NCI-H510A (cell line): ENCODE results near the gene LCN10.

ENCODE experiments used
- DNase-seq: peaks from one replicate; lab custom pipeline; 2025; lab: John Stamatoyannopoulos, UW

Gene LCN10

DNA sequence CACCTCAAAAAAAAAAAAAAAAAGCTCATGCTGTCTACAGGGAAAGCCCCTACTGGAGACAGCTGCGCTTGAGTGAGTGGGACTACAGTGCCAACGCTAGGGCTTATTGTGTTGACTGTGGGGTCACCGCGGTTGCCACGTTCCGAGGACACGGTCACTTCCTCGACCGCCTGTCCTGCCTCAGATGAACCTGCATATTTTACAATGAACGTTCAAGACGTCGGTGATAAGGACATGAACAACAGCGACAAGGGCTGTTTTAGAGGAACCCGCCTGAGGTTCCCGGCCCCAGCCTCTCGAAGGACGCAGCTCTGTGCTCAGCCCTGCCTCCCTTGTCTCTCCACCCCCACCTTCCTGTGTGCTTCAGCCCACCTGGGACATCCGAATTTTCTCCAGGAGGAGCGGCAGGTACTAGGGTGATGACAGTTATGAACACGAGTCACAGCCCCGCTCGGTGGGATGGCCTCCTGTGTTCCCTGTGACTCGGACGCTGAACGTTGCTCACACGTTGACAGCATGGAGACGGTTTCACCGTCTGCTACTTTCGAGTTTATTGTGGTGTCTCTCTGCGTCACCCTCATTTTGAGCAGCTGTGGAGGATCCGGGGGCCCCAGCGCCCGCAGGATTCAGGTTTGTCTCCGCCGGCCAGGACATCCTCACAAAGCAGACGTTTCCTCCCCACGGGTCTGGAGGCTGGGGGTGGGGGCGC, 41.6 kb downstream of the LCN10 start:
- no peak for DNase-seq

DNA sequence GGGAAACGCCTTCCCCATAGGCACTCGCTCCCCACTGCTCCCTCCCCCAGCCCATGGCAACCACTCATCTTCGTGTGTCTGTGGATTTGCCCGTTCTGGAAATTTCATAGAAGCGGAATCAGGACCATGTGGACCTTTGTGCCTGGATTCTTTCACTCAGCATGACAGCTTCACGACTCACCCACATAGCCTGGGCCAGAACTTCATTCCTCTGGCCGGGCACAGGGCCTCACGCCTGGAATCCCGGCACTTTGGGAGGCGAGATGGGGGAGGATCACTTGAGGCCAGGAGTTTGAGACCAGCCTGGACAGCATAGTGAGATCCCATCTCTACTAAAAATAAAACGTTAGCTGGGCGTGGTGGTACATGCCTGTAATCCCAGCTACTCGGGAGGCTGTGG, 42.4 kb downstream of the LCN10 start:
- DNase-seq, result no peak

DNA sequence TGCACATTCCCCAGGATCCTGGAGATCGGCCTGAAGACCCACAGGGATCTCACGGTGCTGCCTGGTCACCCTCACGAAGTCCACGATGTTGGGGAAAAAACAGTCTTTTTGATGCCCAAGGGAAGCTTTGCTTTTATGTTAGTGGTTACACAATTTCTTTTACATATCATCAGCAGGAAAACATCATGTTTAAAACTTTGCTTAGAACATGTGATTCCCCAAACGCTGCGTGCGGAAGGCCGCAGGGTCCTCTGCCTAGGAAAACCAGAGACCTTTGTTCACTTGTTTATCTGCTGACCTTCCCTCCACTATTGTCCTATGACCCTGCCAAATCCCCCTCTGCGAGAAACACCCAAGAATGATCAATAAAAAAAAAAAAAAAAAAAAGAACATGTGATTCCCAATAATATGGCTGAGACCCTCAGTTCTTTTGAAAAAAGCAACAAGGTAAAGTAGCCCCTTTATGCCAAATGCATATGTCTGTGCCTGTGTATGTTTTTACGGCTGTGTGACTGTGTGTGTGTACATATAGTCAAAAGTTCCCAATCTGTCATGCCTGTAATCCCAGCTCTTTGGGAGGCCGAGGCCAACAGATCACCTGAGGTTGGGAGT, 44.0 kb downstream of the LCN10 start:
- no peak for DNase-seq

DNA sequence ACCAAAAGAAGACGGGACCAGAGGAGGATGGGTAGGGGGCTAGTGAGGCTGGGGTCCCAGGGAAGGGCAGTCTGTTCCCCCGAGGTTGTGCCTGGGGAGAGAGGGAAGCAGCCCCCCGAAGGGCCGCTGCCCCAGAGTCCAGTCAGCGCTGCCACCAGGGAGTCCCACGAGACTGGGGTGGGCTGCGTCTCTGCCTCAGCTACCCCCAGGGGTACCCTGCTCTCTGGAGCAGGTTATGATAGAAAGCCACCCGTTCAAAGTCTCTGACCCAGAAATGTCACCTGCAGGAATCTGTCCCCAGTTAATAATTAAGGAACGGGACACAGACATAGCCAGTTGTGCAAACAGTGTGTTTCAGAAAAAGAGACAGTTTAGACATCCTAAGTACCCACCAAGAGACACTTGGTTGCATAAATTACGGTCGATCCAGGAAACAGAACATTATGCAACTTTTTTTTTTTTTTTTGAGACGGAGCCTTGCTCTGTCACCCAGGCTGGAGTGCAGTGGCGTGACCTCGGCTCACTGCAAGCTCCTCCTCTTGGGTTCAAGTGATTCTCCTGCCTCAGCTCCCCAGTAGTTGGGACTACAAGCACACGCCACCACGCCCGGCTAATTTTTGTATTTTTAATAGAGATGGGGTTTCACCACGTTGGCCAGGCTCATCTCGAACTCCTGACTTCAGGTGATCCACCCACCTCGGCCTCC, 44.8 kb downstream of the LCN10 start:
- no peak for DNase-seq

DNA sequence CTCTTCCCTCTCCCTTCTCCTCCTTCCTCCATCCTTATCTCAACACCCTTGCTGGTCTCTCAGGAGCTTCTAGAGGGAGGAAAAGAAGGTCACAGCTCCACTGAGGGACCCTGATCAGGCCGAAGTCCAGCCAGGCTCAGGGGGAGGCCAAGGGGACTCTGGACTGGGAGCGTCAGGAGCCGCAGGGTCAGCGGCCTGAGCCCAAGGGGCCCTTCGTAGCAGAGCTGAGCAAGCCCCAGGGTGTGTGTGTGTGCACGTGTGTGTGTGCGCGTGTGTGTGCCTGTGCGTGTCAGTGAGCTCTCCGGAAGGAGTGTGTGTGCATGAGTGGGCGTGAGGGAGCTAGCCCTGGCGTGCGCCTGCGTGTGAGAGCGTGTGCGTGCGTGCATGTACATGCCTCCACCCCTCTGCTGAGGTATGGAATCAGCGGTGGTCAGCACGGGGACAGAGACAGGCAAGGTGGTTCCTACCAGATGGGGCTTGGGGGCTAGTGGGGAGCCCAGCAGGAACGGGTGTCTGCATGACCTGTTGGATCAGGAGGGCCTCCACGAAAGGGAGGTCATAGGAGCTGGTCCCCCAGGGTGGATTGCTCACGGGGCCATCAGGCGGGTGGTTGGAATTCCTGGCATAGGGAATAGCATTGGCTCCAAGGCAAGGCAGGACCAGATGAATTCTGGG, 45.5 kb downstream of the LCN10 start:
- no peak for DNase-seq

DNA sequence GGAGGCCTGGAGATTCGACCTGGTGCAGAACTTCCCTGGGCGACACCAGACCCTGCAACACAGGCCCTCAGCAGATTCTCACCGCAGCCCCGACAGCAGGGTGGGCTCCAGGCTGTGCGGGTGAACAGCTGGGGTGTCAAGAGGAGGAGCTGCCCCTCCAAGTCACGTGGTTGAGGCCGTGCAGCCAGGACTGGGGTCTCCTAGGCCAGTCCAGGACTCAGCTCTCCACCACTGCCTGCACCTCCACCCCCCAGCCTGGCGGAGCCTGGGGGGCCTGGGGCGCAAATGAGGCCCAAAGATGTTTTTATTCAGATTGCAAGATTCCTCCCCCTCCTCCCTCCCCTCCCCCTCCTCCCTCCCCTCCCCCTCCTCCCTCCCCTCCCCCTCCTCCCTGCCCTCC, 46.2 kb downstream of the LCN10 start:
- no peak for DNase-seq

DNA sequence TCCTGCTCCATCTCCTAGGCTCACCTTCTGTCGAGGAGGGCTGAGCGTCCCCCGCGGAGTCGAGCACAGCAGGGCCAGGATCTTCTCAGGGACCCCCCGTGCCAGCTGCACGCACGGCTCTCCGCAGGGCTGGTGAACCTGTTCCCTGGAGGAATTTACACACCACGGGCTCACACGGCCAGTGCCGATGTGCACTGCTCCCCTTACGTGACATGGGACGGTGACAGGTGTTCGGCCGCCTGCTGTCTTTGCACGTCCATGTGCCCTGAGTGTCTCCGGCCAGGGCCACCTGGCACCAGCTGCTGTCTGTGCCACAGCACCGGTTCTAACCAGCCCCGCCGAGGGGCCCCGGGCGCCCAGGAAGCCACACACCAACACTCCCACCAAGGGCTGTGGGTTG, 46.8 kb downstream of the LCN10 start:
- DNase-seq, result peak; percentile 75

DNA sequence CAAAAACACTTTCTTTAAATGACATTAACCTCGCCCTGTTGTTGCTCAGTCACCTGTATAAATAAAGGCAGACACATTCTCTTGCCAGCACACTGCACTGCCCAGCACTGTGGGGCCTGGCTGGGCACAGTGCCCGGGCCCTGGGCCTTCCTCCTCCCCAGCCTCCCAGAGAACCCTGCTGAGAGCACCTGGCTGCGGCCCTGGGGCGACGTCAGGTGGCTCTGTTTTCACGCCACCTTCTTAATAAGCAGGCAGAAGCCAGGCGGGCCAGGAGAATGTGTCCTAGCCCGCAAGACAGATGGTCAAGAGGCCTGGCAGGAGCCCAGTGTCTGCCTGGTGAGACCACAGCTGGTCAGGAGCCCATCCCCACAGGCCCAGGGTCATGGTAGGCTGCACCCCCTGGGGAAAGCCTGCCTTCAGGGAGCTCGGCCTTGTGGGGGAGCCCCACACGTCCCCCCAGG, 47.3 kb downstream of the LCN10 start:
- DNase-seq, result peak; percentile 83

DNA sequence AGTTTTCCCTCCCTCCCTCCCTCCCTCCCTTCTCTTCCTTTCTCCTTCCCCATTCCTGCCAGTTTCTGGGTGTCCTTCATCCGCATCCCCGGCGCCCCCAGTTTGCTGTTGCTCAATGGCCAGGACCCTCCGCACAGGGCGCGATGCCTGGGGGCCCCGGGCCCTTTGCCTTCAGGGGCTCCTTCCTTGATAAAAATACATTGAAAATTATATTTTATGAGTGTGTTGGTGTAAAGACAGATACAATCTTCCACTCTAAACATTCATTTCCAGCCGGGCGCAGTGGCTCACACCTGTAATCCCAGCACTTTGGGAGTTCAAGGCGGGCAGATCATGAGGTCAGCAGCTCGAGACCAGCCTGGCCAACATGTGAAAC, 47.9 kb downstream of the LCN10 start:
- no peak for DNase-seq

DNA sequence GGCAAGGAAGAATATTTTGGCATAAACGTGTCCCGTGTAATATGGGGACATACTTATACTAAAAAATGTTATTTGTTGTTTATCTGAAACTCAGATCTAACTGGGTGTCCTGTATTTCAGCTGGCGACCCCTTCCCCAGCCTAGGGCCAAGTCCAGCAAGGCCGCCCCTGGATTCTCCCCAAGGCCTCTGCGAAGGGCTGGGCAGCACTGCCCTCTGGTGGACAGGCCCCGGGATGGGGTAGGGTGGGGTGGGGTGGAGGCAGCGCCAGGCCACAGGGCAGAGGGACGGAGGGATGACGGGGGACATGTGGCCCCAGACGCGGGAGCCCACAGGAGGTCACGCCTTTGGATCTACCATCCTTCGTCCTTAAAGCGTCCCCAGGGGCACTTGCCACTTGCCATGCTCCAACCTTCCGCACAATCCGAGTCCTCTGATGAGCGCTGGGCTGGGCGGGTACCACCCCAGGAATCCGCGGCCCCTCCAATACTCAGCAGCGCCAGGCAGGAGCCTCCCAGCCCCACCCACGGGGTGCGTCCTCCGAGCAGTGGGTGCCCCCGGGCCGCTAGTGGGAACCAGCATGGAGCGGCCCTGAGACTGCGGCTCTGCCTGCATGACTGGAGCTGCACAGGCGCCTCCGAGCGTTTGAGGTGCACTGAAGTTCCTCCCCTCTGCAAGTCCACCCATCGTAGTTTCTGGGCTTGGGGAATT, 48.4 kb downstream of the LCN10 start:
- DNase-seq, result no peak

DNA sequence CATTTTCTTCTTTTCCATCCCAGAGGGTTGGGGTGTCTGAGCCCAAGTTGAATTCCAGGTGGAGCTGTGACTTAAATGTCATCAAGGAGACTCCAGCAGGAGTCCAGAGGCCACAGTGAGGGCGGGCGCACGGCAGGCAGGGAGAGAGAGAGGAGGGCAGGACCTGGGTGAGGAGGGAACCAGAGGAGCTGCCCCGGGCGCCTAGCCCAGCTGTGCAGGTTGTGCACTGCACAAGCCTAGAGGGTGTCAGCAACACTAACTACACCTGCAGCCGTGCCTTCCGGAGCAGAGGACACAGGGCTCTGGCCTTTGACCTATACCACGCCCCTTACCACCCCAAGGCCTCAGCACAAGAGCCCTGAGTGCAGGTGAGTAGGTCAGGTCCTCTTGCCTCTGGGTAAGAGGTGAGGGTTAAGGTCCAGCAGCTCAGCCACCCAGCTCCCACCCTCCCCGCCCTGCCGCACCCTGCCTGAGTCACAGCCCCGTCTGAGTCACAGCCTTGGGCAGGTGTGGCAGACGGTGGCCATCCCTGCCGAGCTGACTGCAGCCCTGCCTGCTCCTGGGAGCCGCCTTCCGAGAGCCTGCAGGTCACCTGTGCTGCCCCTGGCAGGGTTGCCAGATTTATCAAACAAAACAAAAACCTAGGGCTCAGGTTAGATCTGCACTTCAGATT, 49.1 kb downstream of the LCN10 start:
- DNase-seq, result no peak

DNA sequence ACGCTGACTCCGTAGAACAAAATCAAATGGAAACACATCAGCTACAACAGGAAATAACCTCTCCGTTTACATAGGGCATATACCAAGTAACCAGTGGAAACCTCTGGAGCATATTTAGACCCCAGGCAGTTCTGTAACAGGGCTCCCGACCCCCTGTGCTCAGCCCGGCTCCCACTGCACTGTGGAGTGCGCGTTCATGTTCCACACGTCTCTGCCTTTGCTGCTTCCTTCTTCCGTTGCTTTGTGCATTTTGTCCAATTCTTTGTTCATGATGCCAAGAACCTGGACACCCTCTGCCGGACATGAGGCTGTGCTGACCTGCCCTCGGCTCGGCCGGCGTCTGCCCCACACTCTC, 49.6 kb downstream of the LCN10 start:
- no peak for DNase-seq

DNA sequence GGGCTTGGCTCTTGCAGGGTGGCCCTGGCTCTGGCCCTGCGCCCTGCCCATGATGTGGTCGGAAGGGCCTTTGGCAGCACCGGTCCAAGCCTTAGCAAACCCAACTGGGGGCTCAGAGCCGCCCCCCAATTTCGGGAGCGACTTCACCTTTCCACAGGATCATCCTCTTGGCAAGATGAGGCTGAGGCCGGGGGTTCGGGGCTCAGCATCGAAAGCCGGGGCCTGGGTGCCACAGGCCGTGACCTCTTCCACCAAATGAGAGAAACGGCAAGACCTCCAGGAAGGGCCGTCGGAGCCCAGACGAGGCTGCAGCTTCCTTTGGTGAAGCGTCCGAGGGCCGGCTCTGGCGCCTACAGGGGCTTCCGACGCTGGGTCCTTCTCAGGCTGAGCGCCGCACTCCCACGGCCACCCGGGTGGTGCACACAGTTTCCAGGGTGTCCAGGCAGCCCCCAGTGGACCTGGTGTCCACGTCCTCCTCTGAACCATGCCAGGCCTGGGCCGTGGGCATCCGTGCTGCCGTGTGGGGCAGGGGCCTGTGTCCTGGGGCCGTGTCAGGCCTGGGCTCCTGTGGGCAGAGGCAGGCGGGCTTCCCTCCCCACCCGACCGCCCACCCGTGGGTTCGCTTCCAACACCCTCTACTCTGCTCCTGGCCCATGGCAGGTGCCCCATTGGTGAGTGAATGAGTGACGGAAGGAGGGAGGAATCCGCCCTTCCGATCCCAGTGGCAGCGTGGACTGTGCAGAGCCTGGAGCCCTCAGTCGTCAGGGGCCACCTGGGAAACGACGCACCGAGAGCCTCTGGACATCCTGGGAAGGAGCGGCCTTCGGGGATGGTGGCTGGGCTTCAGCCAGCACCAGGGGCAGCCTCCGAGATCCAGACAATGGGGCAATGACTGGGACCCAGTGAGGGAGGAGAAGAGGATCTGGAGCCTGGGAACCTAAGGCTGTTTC, 50.3 kb downstream of the LCN10 start:
- no peak for DNase-seq

DNA sequence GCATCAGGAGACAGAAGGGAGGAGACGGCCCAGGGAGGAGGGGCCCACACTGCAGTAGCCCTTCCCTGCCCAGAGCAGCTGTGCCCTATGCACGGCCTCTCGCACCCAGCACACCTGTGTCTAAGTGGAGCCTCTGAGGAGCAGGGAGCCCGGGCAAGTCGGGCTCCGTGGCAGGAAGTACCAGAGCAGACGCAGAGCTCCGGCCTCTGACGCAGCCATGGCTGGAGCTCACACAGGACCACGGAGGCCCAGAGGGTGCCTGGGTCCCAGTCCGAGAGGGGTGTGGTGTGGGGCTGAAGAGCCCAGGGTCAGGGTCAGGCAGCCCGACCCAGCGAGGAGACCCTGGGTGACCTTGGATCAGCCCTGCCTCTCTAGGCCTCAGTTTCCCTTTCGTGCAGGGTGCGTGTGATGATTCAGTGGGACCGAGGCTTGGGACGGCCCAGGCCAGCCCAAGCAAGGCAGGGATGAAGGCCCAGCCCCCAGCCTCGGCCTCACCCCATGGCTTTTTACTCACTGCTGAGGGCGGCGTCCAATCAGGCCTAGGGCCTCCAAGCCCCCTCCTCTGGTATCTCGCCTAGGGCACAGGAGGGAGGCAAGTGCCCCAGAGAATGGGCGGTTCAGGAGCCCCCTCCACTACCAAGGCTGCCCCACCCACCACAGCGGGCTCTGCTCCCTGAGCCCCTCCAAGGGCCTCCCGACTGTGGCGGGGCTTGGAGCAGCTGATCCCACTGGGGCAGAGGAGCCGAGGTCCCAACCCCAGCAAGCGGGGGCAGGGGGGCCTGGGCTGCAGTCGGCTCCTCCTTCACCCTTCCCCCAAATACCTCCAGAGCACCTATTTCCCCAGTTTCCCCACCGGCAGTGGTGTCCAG, 51.2 kb downstream of the LCN10 start:
- DNase-seq, result peak; percentile 45

DNA sequence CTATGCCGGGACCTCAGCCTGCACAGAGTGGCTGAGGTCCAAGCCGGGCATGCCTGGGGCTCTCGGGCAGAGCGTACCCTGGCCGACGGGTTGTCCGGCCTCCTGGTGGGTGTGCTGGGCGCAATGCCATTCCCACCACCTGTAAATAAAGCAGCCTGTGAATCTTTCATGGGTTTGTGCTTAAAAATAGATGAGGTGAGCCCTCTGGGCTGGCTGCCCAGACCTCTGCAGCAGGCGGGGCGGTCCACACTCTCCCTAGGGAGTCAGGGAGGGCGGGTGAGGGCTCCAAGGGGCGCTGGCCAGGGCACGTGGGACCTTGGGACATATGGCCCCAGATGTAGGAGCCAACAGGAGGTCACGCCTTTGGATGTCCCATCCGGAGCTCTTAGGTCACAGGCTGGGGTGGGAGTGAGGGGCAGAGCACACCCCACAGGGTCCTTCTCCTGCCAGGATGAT, 51.9 kb downstream of the LCN10 start:
- no peak for DNase-seq

DNA sequence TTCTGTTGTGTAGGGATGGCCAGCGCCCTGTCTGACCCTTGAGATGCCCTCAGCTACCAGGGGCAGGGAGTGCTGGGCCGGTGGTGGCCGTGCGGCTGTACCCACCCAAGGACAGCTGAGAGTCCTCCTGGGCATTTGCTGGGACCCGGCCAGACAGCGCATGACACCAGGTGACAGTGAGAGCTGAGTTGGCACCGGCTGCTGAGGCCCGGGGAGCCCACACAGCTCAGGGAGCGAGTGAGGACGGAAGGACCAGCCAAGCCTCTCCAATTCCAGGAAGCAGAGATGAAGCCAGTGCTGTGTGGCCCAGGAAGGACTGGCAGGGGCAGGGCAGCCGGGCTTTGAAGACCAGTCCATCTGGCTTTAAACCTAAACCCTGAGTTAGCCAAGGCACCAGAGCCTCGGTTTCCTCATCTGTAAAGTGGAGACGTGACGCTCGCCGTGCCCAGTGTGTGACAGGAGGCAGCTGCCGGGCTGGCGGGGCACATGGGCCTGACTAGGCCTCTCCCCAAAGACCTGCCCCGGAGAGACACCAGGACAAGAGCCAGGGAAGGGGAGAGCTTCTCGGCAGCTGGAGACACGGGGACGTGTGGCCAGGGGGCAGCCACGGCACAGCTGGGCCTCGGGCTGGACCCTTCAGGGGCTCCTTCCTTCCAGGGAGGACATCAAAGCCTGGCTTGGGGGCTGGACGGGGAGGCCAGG, 52.5 kb downstream of the LCN10 start:
- DNase-seq, result no peak

DNA sequence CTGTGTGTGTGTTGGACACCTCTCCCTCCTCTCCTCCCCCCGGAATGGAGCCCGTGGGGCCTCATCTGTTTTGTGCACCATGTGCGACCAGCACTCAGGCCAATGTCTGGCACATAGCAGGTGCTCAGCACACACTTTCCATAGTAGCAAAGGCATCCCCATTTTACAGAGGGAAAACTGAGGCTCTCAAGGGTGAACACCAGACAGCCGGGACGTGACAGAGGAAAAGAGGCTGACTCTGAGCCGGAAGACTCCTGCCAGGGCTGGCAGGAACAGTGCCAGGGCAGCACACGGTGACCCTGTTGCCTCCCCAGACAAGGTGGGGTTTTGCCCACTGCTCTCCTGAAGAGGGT, 53.7 kb downstream of the LCN10 start:
- no peak for DNase-seq

DNA sequence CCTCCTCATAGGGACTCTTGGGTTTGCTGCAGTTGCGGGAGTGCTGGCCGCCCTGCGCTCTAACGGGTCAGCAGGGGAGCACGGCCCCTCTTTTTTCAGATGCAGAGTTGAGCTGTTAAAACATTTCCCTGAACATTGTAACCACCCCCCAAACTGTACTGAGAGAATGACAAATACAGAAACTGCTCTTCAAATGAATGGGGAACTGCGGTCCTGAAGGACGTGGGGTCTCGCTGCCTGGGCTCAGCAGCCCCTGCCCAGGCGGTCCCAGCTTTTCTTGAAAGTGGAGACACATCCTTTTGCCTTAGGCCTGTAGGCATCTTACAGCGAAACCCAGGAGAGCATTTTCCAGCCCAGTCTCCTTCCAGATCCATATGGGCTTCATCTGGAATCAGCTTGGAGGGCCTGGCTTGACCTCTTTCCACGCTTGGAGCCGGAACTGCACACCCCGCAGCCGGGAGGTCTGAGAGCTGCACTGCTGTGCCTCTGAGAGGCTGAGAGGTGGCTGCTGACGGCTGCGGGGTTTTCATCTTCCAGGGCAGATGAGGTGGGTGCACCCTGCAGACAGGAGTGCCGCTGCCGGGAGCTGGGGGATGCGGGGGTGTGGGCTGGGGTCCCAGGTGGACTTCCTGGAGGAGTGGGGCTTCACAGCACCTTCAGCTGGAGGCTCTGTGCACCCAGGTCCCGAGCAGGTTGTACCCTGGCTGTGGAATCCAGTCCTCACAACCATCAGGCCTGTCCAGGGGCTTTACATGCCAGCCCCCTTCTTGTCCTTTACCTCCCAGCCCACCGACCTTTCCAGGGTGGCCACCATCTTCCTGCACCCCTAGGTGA, 54.2 kb downstream of the LCN10 start:
- DNase-seq, result no peak
